Neural crest cell (in vitro differentiated cells): ENCODE results near the gene WWOX. TPM values are rescaled to one million over a fixed set of nuclear protein-coding genes. Genes with fewer than 3 reads are reported as not detected.

Experiments
- DNase-seq: peaks from one replicate; pipeline ENCODE4 v3.0.0; 2021; ENCODE audit warnings: low read depth, mixed read lengths, low spot score
- H3K27ac Mint-ChIP-seq: one replicate; pipeline ENCODE4 v1.8.0; 2021; ENCODE audit warnings: mild to moderate bottlenecking, mixed read lengths; ENCODE audit not compliant: unreplicated experiment
- H3K27me3 Mint-ChIP-seq: 2 replicates; pipeline ENCODE4 v1.8.0; 2021; ENCODE audit warnings: low read depth, mild to moderate bottlenecking, mixed read lengths
- H3K36me3 Mint-ChIP-seq: 2 replicates; pipeline ENCODE4 v1.8.0; 2021; ENCODE audit warnings: low read depth, mild to moderate bottlenecking, mixed read lengths
- H3K4me1 Mint-ChIP-seq: 2 replicates; pipeline ENCODE4 v1.8.0; 2021; ENCODE audit warnings: mixed read lengths
- H3K4me3 Mint-ChIP-seq: one replicate; pipeline ENCODE4 v1.8.0; 2021; ENCODE audit warnings: mild to moderate bottlenecking, mixed read lengths
- H3K9me3 Mint-ChIP-seq: 2 replicates; pipeline ENCODE4 v1.8.0; 2021; ENCODE audit warnings: mixed read lengths
- CTCF ChIP-seq: fragments of 200-600 bp; sonication (generic); conservative IDR thresholded peaks from 2 replicates; pipeline ENCODE4 v1.5.0; 2021; ENCODE audit warnings: antibody characterized with exemption, mild to moderate bottlenecking
- total RNA-seq: library from RNA; stranded (reverse); gene quantifications from 2 replicates; pipeline ENCODE4 v1.2.1, GENCODE V29; 2021

The WWOX gene
- total RNA-seq, 1 donor from 2014 or later, result 30.5 TPM

- peaks cover 22% of the 10 kb centered on the region for H3K4me1 Mint-ChIP-seq
- no peaks in the 10 kb centered on the region for H3K27me3 Mint-ChIP-seq
- no peak overlapping the region for H3K27ac Mint-ChIP-seq
- no peaks in the 10 kb centered on the region for H3K36me3 Mint-ChIP-seq
- TF ChIP-seq CTCF, result no peak
- H3K9me3 Mint-ChIP-seq, result peaks cover 5% of the 10 kb centered on the region
- H3K4me3 Mint-ChIP-seq, result no peak overlapping the region
- DNase-seq, result no peak
Measured at GRCh38 chr16:78589331-78589730, 489.9 kb downstream of the WWOX start.

GRCh38 chr16:78591682-78592103 lies 492.2 kb downstream of the WWOX start:
- H3K27ac Mint-ChIP-seq, result no peak overlapping the region
- no peak for DNase-seq
- no peaks in the 10 kb centered on the region for H3K36me3 Mint-ChIP-seq
- H3K4me1 Mint-ChIP-seq, result peaks cover 22% of the 10 kb centered on the region
- no peak overlapping the region for H3K4me3 Mint-ChIP-seq
- peaks cover 5% of the 10 kb centered on the region for H3K9me3 Mint-ChIP-seq
- H3K27me3 Mint-ChIP-seq, result no peaks in the 10 kb centered on the region
- no peak for TF ChIP-seq CTCF

GRCh38 chr16:78592111-78592510 lies 492.7 kb downstream of the WWOX start:
- no peak for TF ChIP-seq CTCF
- Mint-ChIP-seq H3K27ac (no peak overlapping the region), H3K27me3 (no peaks in the 10 kb centered on the region), H3K4me1 (peaks cover 22% of the 10 kb centered on the region), H3K9me3 (peaks cover 5% of the 10 kb centered on the region), H3K4me3 (no peak overlapping the region), H3K36me3 (no peaks in the 10 kb centered on the region)
- no peak for DNase-seq

- Mint-ChIP-seq H3K4me1 (peaks cover 29% of the 10 kb centered on the region), H3K4me3 (no peak overlapping the region), H3K36me3 (no peaks in the 10 kb centered on the region), H3K27ac (no peak overlapping the region), H3K27me3 (no peaks in the 10 kb centered on the region), H3K9me3 (peaks cover 5% of the 10 kb centered on the region)
- no peak for DNase-seq
- no peak for TF ChIP-seq CTCF
Measured at GRCh38 chr16:78593352-78593751, 493.9 kb downstream of the WWOX start.

GRCh38 chr16:78594191-78594590 lies 494.7 kb downstream of the WWOX start:
- no peak for DNase-seq
- no peak overlapping the region for H3K27ac Mint-ChIP-seq
- H3K36me3 Mint-ChIP-seq, result no peaks in the 10 kb centered on the region
- H3K4me1 Mint-ChIP-seq, result peaks cover 37% of the 10 kb centered on the region
- H3K9me3 Mint-ChIP-seq, result peaks cover 5% of the 10 kb centered on the region
- no peak for TF ChIP-seq CTCF
- H3K4me3 Mint-ChIP-seq, result no peak overlapping the region
- no peaks in the 10 kb centered on the region for H3K27me3 Mint-ChIP-seq
